Endothelial cell of umbilical vein (primary cell): Measurements from ENCODE around the gene SGCD. TPM values are rescaled to one million over a fixed set of nuclear protein-coding genes. Genes with fewer than 3 reads are reported as not detected.

Experiments used
- BruUV-seq: library from RNA; stranded (reverse); fragments of 400-500 nt; replicated peaks from 2 replicates; lab custom pipeline; 2021; lab: Mats Ljungman, UMichigan
- CTCF ChIA-PET: fragments of 300-600, 350-600 bp; sonication (Branson Sonifier 250); formaldehyde crosslinking; loops from one replicate; lab custom pipeline; 2021; ENCODE audit warnings: antibody characterized with exemption, inconsistent platforms; lab: Charles Lee
- POLR2A ChIA-PET: fragments of 300-600, 350-600 bp; sonication (Branson Sonifier 250); formaldehyde crosslinking; loops from one replicate; lab custom pipeline; 2021; ENCODE audit warnings: antibody characterized with exemption, inconsistent platforms; lab: Charles Lee
- DNase-seq: peaks from one replicate; pipeline ENCODE4 v3.0.0-alpha.2; 2011; ENCODE audit warnings: low read depth, low spot score
- FAIRE-seq: peaks from 2 replicates; lab custom pipeline; 2011; peaks lifted over from hg19 to GRCh38; lab: Jason Lieb, UNC
- H2AFZ ChIP-seq: 2 replicates; pipeline ENCODE4 v1.6.0; 2012; ENCODE audit warnings: low read depth, low read length, control low read depth, inconsistent platforms
- H3K27ac ChIP-seq: 2 replicates; pipeline ENCODE4 v1.5.1; 2011; ENCODE audit warnings: low read depth, mild to moderate bottlenecking, control low read depth, low read length, moderate library complexity; ENCODE audit not compliant: insufficient read depth
- H3K27me3 ChIP-seq, 2 experiments: 2 replicates each; pipeline versions ENCODE4 v1.6.0 to v1.6.1; 2011; ENCODE audit warnings: low read length in 2 of 2, mixed read lengths in 1 of 2; ENCODE audit not compliant: control insufficient read depth in 2 of 2, insufficient read depth in 2 of 2
- H3K36me3 ChIP-seq, 2 experiments: 2 replicates in 1 of 2; 3 replicates in 1 of 2; pipeline ENCODE4 v1.5.1; 2011; ENCODE audit warnings: low read length in 2 of 2, mild to moderate bottlenecking in 1 of 2, moderate library complexity in 1 of 2; ENCODE audit not compliant: control insufficient read depth in 2 of 2, insufficient read depth in 2 of 2; ENCODE audit errors: extremely low read depth in 1 of 2
- H3K4me1 ChIP-seq: 3 replicates; pipeline ENCODE4 v1.5.1; 2011; ENCODE audit warnings: mild to moderate bottlenecking, low read length; ENCODE audit not compliant: control insufficient read depth, insufficient read depth; ENCODE audit errors: extremely low read depth
- H3K4me2 ChIP-seq: 2 replicates; pipeline ENCODE4 v1.6.1; 2011; ENCODE audit warnings: low read length, control low read depth, mixed read lengths; ENCODE audit not compliant: insufficient read depth
- H3K4me3 ChIP-seq, 3 experiments: fragments of 200-600 bp in 1 of 3; sonication (generic), shearing (Covaris generic) in 1 of 3; replicated peaks in 1 of 3; 2 replicates each; pipeline ENCODE4 v1.5.1; 2011 to 2016; ENCODE audit warnings: control low read depth in 3 of 3, low read length in 3 of 3, mild to moderate bottlenecking in 2 of 3, inconsistent platforms in 1 of 3, low read depth in 1 of 3, moderate library complexity in 1 of 3; ENCODE audit not compliant: insufficient read depth in 1 of 3
- H3K79me2 ChIP-seq: 2 replicates; pipeline ENCODE4 v1.6.0; 2012; ENCODE audit warnings: low read length, inconsistent platforms; ENCODE audit not compliant: control insufficient read depth, insufficient read depth
- H3K9ac ChIP-seq: replicated peaks from 2 replicates; pipeline ENCODE3; 2011; ENCODE audit warnings: low read length, control low read depth; ENCODE audit not compliant: insufficient read depth; ENCODE audit errors: extremely low read depth
- H3K9me1 ChIP-seq: replicated peaks from 3 replicates; pipeline ENCODE4 v1.6.0; 2011; ENCODE audit warnings: mild to moderate bottlenecking, low read length; ENCODE audit not compliant: control insufficient read depth, insufficient read depth; ENCODE audit errors: extremely low read depth
- H3K9me3 ChIP-seq: replicated peaks from 2 replicates; pipeline ENCODE4 v1.5.1; 2012; ENCODE audit warnings: low read length, inconsistent platforms; ENCODE audit not compliant: control insufficient read depth, insufficient read depth
- H4K20me1 ChIP-seq: replicated peaks from 2 replicates; pipeline ENCODE3; 2011; ENCODE audit warnings: mild to moderate bottlenecking, low read length; ENCODE audit not compliant: control insufficient read depth, insufficient read depth; ENCODE audit errors: extremely low read depth
- EZH2 ChIP-seq: IDR thresholded peaks from 2 replicates; pipeline ENCODE4 v1.6.1; 2012; ENCODE audit warnings: borderline replicate concordance, low read depth, mild to moderate bottlenecking, moderate library complexity, low read length, inconsistent platforms; ENCODE audit not compliant: severe bottlenecking
- FOS ChIP-seq: IDR thresholded peaks from 2 replicates; pipeline ENCODE4 v1.6.1; 2011; ENCODE audit warnings: mild to moderate bottlenecking, low read length, moderate library complexity, borderline replicate concordance; ENCODE audit not compliant: insufficient read depth
- GATA2 ChIP-seq: IDR thresholded peaks from 2 replicates; pipeline ENCODE4 v1.7.0; 2011; ENCODE audit warnings: low read depth, mild to moderate bottlenecking, moderate library complexity, mixed read lengths, low read length; ENCODE audit not compliant: insufficient read length, insufficient read depth
- JUN ChIP-seq: IDR thresholded peaks from 2 replicates; pipeline ENCODE4 v1.6.1; 2011; ENCODE audit warnings: borderline replicate concordance, low read depth; ENCODE audit not compliant: insufficient read length, insufficient read depth
- MYC ChIP-seq: IDR thresholded peaks from one replicate; pipeline ENCODE4 v1.6.1; 2011; ENCODE audit warnings: mild to moderate bottlenecking, low read depth, low read length
- POLR2A ChIP-seq: IDR thresholded peaks from 2 replicates; pipeline ENCODE4 v1.6.1; 2012; ENCODE audit warnings: low read depth, mild to moderate bottlenecking, control low read depth, low read length
- POLR2AphosphoS5 ChIP-seq: IDR thresholded peaks from 2 replicates; pipeline ENCODE4 v1.6.1; 2012; ENCODE audit warnings: low read depth, mild to moderate bottlenecking, control low read depth, low read length, moderate library complexity; ENCODE audit not compliant: insufficient read depth
- dilution Hi-C: fragments of 300-500 bp; cut with MboI; formaldehyde crosslinking; loops from one replicate; pipeline ENCODE4 v1.15.0; 2019; ENCODE audit warnings: low sequenced_read_pairs; ENCODE audit not compliant: extremely low pct_ligation_motif_present
- intact Hi-C: fragments of 100-400 bp; cut with micrococcal nuclease; formaldehyde crosslinking; loops from one replicate; pipeline ENCODE4 v1.10.0; 2022
- polyA plus RNA-seq, 4 experiments: library from polyadenylated mRNA; depleted of rRNA in 3 of 4; stranded (reverse) in 3 of 4; unstranded in 1 of 4; fragments of >200 nt; gene quantifications; 2 replicates each; pipeline versions ENCODE4 v1.2.1 to v1.2.3, GENCODE V29; 2011 to 2012; ENCODE audit warnings: missing spikeins in 1 of 4
- total RNA-seq: library from RNA; stranded (reverse); gene quantifications from 2 replicates; pipeline ENCODE4 v1.2.3, GENCODE V29; 2021
- TF ChIP-seq, protein P1 (sequence below): IDR thresholded peaks from 2 replicates; pipeline ENCODE4 v1.6.1; 2011; ENCODE audit not compliant: insufficient read depth, insufficient read length
- TF ChIP-seq, protein P2 (sequence below), 2 donors: IDR thresholded peaks; 1 replicate in 1 of 2; 2 replicates in 1 of 2; pipeline ENCODE4 v1.5.1; 2011; ENCODE audit warnings: low read length in 2 of 2, mild to moderate bottlenecking in 2 of 2, moderate library complexity in 2 of 2, control low read depth in 1 of 2, inconsistent platforms in 1 of 2, low read depth in 1 of 2; ENCODE audit not compliant: insufficient read depth in 1 of 2; ENCODE audit errors: extremely low read depth in 1 of 2

Gene SGCD
- total and polyA plus RNA-seq, 2 donors (not counting 3 experiments of a cell fraction or from before 2014, with no cell fraction given) = not detected

DNA sequence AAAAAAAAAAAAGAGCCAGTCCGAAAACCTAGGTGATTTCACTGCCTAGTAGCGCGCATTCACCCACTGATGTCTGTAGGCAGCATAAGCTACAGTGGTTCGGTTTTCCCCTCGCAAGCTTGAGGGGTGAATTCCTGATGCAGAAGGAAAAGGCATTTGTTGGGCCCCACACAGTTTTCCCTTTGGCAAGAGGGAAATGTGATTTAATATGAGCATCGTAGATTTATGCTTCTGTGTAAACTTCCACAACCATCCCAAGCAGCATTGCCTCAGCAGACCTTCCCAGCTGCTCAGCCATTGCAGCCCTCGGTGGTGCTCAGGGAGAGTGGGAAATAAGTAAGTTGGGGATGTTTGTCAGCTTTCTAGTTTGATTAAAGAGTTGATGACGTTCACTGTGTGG lies 291.6 kb downstream of the SGCD start:
- H3K27me3 ChIP-seq = no peaks in the 10 kb centered on the region
- DNase-seq (no peak), FAIRE-seq (no peak)
- no peaks in the 10 kb centered on the region for H3K4me1 ChIP-seq
- no peak overlapping the region for H3K4me3 ChIP-seq
- dilution Hi-C loops = no loop called here
- H3K9ac ChIP-seq = no peak overlapping the region
- no peaks in the 10 kb centered on the region for H3K36me3 ChIP-seq
- ChIA-PET POLR2A (no interaction called here), CTCF (no interaction called here)
- H3K4me2 ChIP-seq = no peak overlapping the region
- BruUV-seq = no TSS peak
- no peak overlapping the region for H3K27ac ChIP-seq
- no peaks in the 10 kb centered on the region for H3K79me2 ChIP-seq
- TF ChIP-seq POLR2AphosphoS5 (no peak), EZH2 (no peak), GATA2 (no peak)
- TF ChIP-seq, protein P1, sequence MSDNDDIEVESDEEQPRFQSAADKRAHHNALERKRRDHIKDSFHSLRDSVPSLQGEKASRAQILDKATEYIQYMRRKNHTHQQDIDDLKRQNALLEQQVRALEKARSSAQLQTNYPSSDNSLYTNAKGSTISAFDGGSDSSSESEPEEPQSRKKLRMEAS = no peak
- H3K9me1 ChIP-seq = no peaks in the 10 kb centered on the region
- no peaks in the 10 kb centered on the region for H4K20me1 ChIP-seq
- intact Hi-C loops = no loop called here
- H2AFZ ChIP-seq = no peak overlapping the region
- H3K9me3 ChIP-seq = peaks cover 2% of the 10 kb centered on the region

DNA sequence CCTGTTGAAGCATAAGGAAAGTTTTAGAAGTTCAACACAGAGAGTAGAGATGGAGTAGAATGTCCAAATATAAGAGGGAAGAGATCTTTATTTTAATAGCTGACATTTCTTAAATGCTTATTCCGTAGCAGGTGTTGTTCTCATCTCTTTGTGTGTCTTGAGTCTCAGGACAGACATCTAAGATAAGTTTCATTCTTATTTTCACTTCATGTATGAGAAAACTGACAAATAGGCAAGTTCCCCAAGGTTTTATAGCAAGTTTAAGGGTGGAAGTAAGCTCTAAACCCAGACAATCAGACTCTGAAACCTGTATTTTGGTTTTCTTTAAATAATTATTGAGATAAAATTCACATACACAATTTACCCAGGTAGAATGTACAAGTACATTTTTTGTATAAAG lies 294.8 kb downstream of the SGCD start:
- TF ChIP-seq EZH2 (no peak), GATA2 (no peak), MYC (no peak), POLR2A (no peak), POLR2AphosphoS5 (no peak), FOS (no peak), JUN (no peak)
- TF ChIP-seq, protein P1 = no peak
- TF ChIP-seq, protein P2, sequence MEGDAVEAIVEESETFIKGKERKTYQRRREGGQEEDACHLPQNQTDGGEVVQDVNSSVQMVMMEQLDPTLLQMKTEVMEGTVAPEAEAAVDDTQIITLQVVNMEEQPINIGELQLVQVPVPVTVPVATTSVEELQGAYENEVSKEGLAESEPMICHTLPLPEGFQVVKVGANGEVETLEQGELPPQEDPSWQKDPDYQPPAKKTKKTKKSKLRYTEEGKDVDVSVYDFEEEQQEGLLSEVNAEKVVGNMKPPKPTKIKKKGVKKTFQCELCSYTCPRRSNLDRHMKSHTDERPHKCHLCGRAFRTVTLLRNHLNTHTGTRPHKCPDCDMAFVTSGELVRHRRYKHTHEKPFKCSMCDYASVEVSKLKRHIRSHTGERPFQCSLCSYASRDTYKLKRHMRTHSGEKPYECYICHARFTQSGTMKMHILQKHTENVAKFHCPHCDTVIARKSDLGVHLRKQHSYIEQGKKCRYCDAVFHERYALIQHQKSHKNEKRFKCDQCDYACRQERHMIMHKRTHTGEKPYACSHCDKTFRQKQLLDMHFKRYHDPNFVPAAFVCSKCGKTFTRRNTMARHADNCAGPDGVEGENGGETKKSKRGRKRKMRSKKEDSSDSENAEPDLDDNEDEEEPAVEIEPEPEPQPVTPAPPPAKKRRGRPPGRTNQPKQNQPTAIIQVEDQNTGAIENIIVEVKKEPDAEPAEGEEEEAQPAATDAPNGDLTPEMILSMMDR (IDR thresholded peaks at IDR 0.05; ENCODE audit: extremely low read depth in 1 of 2, insufficient read depth in 1 of 2, low read depth in 1 of 2, low read length in 2 of 2) = no peak
- Histone ChIP-seq H2AFZ (no peak overlapping the region), H3K27me3 (no peaks in the 10 kb centered on the region), H3K9me3 (peaks cover 5% of the 10 kb centered on the region), H3K79me2 (no peaks in the 10 kb centered on the region), H3K4me2 (no peak overlapping the region), H3K4me1 (no peaks in the 10 kb centered on the region), H3K9ac (no peak overlapping the region), H4K20me1 (no peaks in the 10 kb centered on the region), H3K4me3 (no peak overlapping the region), H3K9me1 (no peaks in the 10 kb centered on the region), H3K36me3 (no peaks in the 10 kb centered on the region), H3K27ac (no peak overlapping the region)
- intact Hi-C loops (no loop called here), dilution Hi-C loops (no loop called here)
- no TSS peak for BruUV-seq
- DNase-seq (no peak), FAIRE-seq (no peak)
- POLR2A ChIA-PET = no interaction called here
- CTCF ChIA-PET = no interaction called here
